CD4-positive, alpha-beta memory T cell (primary cell): ENCODE measurements around the gene ELK4. TPM values are rescaled to one million over a fixed set of nuclear protein-coding genes. Genes with fewer than 3 reads are reported as not detected.

ENCODE experiments used
- CTCF ChIA-PET: fragments of 350-600 bp; sonication (Branson Sonifier 250); formaldehyde crosslinking; loops from one replicate; lab custom pipeline; 2021; ENCODE audit warnings: inconsistent platforms; ENCODE audit not compliant: partially characterized antibody; lab: Charles Lee
- POLR2A ChIA-PET: fragments of 350-600 bp; sonication (Branson Sonifier 250); formaldehyde crosslinking; loops from one replicate; lab custom pipeline; 2021; ENCODE audit not compliant: partially characterized antibody; lab: Charles Lee
- DNase-seq, 5 donors: peaks; one replicate each; pipeline versions ENCODE4 v3.0.0 to v3.0.0-alpha.2; 2020 to 2022; ENCODE audit warnings: mixed read lengths in 1 of 5
- H3K27ac ChIP-seq: one replicate; pipeline ENCODE4 v1.7.0; 2013; ENCODE audit warnings: low read depth, low read length
- H3K27me3 ChIP-seq: 2 replicates; pipeline ENCODE4 v1.7.0; 2013; ENCODE audit warnings: mild to moderate bottlenecking, low read length, moderate library complexity; ENCODE audit not compliant: insufficient read depth
- H3K36me3 ChIP-seq: 2 replicates; pipeline ENCODE4 v1.7.0; 2013; ENCODE audit warnings: mild to moderate bottlenecking, low read length, moderate library complexity; ENCODE audit not compliant: insufficient read depth
- H3K4me1 ChIP-seq: 2 replicates; pipeline ENCODE4 v1.7.0; 2013; ENCODE audit warnings: mild to moderate bottlenecking, low read length, moderate library complexity; ENCODE audit not compliant: insufficient read depth
- H3K4me3 ChIP-seq, 2 donors: one replicate each; pipeline ENCODE4 v1.7.0; 2013; ENCODE audit warnings: low read length in 2 of 2, mild to moderate bottlenecking in 1 of 2
- H3K9me3 ChIP-seq, 2 donors: one replicate each; pipeline ENCODE4 v1.7.0; 2013; ENCODE audit warnings: low read length in 2 of 2, control low read depth in 1 of 2; ENCODE audit not compliant: control insufficient read depth in 1 of 2
- H3K27ac Mint-ChIP-seq, 7 donors: one replicate each; pipeline ENCODE4 v1.8.0; 2020 to 2021; ENCODE audit warnings: mixed read lengths in 7 of 7, mild to moderate bottlenecking in 6 of 7, inconsistent platforms in 3 of 7, moderate library complexity in 3 of 7
- H3K27me3 Mint-ChIP-seq, 2 donors: one replicate each; pipeline ENCODE4 v1.8.0; 2020 to 2021; ENCODE audit warnings: mixed read lengths in 2 of 2
- H3K36me3 Mint-ChIP-seq, 2 donors: one replicate each; pipeline ENCODE4 v1.8.0; 2020 to 2021; ENCODE audit warnings: mixed read lengths in 2 of 2, inconsistent platforms in 1 of 2, mild to moderate bottlenecking in 1 of 2
- H3K4me1 Mint-ChIP-seq, 4 donors: one replicate each; pipeline ENCODE4 v1.8.0; 2020 to 2021; ENCODE audit warnings: mixed read lengths in 4 of 4, mild to moderate bottlenecking in 1 of 4
- H3K4me3 Mint-ChIP-seq, 8 donors: one replicate each; pipeline ENCODE4 v1.8.0; 2020 to 2021; ENCODE audit warnings: mixed read lengths in 8 of 8, mild to moderate bottlenecking in 7 of 8, moderate library complexity in 6 of 8, inconsistent platforms in 3 of 8
- H3K9me3 Mint-ChIP-seq, 8 donors: one replicate each; pipeline ENCODE4 v1.8.0; 2020 to 2021; ENCODE audit warnings: mixed read lengths in 8 of 8, mild to moderate bottlenecking in 5 of 8, inconsistent platforms in 3 of 8, moderate library complexity in 1 of 8
- intact Hi-C: fragments of 100-400 bp; cut with micrococcal nuclease; formaldehyde crosslinking; loops from one replicate; pipeline ENCODE4 v1.15.1; 2023
- polyA plus RNA-seq, 2 donors: library from polyadenylated mRNA; unstranded; fragments of 300-500 nt; fragmentation: Illumina TruSeq; gene quantifications; one replicate each; pipeline ENCODE4 v1.2.3, GENCODE V29; 2021
- total RNA-seq, 2 experiments: library from RNA; stranded (reverse); gene quantifications; one replicate each; pipeline ENCODE4 v1.2.3, GENCODE V29; 2021

The ELK4 gene
- total and polyA plus RNA-seq, 4 experiments from 2014 or later: 3.2 to 194 (median 86.4) TPM

- H3K36me3 ChIP-seq: no peaks in the 10 kb centered on the region
- Mint-ChIP-seq H3K36me3 (no peaks in the 10 kb centered on the region), H3K4me3 (no peak overlapping the region), H3K4me1 (peaks cover 0 to 8% (median 0%) of the 10 kb centered on the region in 4 donors), H3K27me3 (peaks cover under 1 to 1% of the 10 kb centered on the region in 2 donors), H3K27ac (no peak overlapping the region), H3K9me3 (no peaks in the 10 kb centered on the region)
- intact Hi-C loops: no loop called here
- no peak overlapping the region for H3K4me3 ChIP-seq
- no peaks in the 10 kb centered on the region for H3K27me3 ChIP-seq
- no peak for DNase-seq
- H3K27ac ChIP-seq: no peak overlapping the region
- no peaks in the 10 kb centered on the region for H3K9me3 ChIP-seq
- H3K4me1 ChIP-seq: no peaks in the 10 kb centered on the region
- POLR2A ChIA-PET: no interaction called here
- CTCF ChIA-PET: interaction anchor here (9.9 kb wide), 1 partner anchor 70 kb away, joined by 484 read pairs; no protein-coding TSS in a partner anchor
Measured at GRCh38 chr1:205662791-205663190, 31.0 kb upstream of the ELK4 start.

- H3K27ac ChIP-seq: no peak overlapping the region
- no peaks in the 10 kb centered on the region for H3K36me3 Mint-ChIP-seq
- ChIA-PET POLR2A (no interaction called here), CTCF (interaction anchor here (9.9 kb wide), 1 partner anchor 70 kb away, joined by 484 read pairs; no protein-coding TSS in a partner anchor)
- H3K27ac Mint-ChIP-seq: peak overlapping the region in 1 of 7 donors; percentile 64
- H3K4me1 Mint-ChIP-seq: peaks cover 0 to 8% (median 2%) of the 10 kb centered on the region in 4 donors
- H3K27me3 Mint-ChIP-seq: peaks cover 0 to 1% of the 10 kb centered on the region in 2 donors
- no peaks in the 10 kb centered on the region for H3K4me1 ChIP-seq
- no peaks in the 10 kb centered on the region for H3K9me3 Mint-ChIP-seq
- H3K4me3 ChIP-seq: no peak overlapping the region
- H3K27me3 ChIP-seq: no peaks in the 10 kb centered on the region
- no peak overlapping the region for H3K4me3 Mint-ChIP-seq
- intact Hi-C loops: no loop called here
- H3K36me3 ChIP-seq: no peaks in the 10 kb centered on the region
- DNase-seq: no peak
- no peaks in the 10 kb centered on the region for H3K9me3 ChIP-seq
Measured at GRCh38 chr1:205662135-205662738, 30.4 kb upstream of the ELK4 start.

- ChIA-PET CTCF (interaction anchor here (1.6 to 9.9 kb wide), 3 partner anchors 41 to 69 kb away, joined by 4 to 484 read pairs (median 138); no protein-coding TSS in a partner anchor), POLR2A (no interaction called here)
- Histone ChIP-seq H3K36me3 (no peaks in the 10 kb centered on the region), H3K4me3 (no peak overlapping the region), H3K27ac (no peak overlapping the region), H3K27me3 (no peaks in the 10 kb centered on the region), H3K9me3 (no peaks in the 10 kb centered on the region), H3K4me1 (no peaks in the 10 kb centered on the region)
- H3K4me3 Mint-ChIP-seq: no peak overlapping the region
- no peak overlapping the region for H3K27ac Mint-ChIP-seq
- no peaks in the 10 kb centered on the region for H3K36me3 Mint-ChIP-seq
- intact Hi-C loops: no loop called here
- H3K4me1 Mint-ChIP-seq: peaks cover 0 to 8% (median 2%) of the 10 kb centered on the region in 4 donors
- no peaks in the 10 kb centered on the region for H3K9me3 Mint-ChIP-seq
- H3K27me3 Mint-ChIP-seq: peaks cover 0 to 1% of the 10 kb centered on the region in 2 donors
- DNase-seq: no peak
Measured at GRCh38 chr1:205661429-205662134, 29.8 kb upstream of the ELK4 start.

- Histone ChIP-seq H3K27ac (no peak overlapping the region), H3K4me1 (no peaks in the 10 kb centered on the region), H3K27me3 (no peaks in the 10 kb centered on the region), H3K4me3 (no peak overlapping the region), H3K36me3 (no peaks in the 10 kb centered on the region), H3K9me3 (no peaks in the 10 kb centered on the region)
- Mint-ChIP-seq H3K27ac (no peak overlapping the region), H3K9me3 (no peaks in the 10 kb centered on the region), H3K4me1 (peaks cover 0 to 6% (median 2%) of the 10 kb centered on the region in 4 donors), H3K27me3 (peaks cover 0 to 1% of the 10 kb centered on the region in 2 donors), H3K36me3 (no peaks in the 10 kb centered on the region), H3K4me3 (peak overlapping the region in 1 of 8 donors; percentile 20)
- POLR2A ChIA-PET: no interaction called here
- CTCF ChIA-PET: interaction anchor here (0.6 to 9.9 kb wide), 16 partner anchors 18 to 318 kb away, joined by 3 to 484 read pairs (median 22); partner anchors contain the start of genes RAB29 and SLC45A3
- intact Hi-C loops: no loop called here
- no peak for DNase-seq
Measured at GRCh38 chr1:205660361-205660760, 28.6 kb upstream of the ELK4 start.

GRCh38 chr1:205658943-205659581, 27.3 kb upstream of the ELK4 start:
- H3K36me3 ChIP-seq: no peaks in the 10 kb centered on the region
- peaks cover 0 to 4% (median 2%) of the 10 kb centered on the region in 4 donors for H3K4me1 Mint-ChIP-seq
- no peak overlapping the region for H3K4me3 ChIP-seq
- H3K27ac ChIP-seq: no peak overlapping the region
- CTCF ChIA-PET: interaction anchor here (0.9 to 9.9 kb wide), 58 partner anchors 10 to 464 kb away, joined by 3 to 484 read pairs (median 7); partner anchors contain the start of genes ELK4, RAB29 and SLC45A3
- POLR2A ChIA-PET: interaction anchor here (1.0 to 4.8 kb wide), 5 partner anchors 27 to 67 kb away, joined by 3 to 47 read pairs (median 5); partner anchors contain the start of gene ELK4
- H3K9me3 ChIP-seq: no peaks in the 10 kb centered on the region
- H3K4me3 Mint-ChIP-seq: no peak overlapping the region
- H3K9me3 Mint-ChIP-seq: no peaks in the 10 kb centered on the region
- DNase-seq: peak; percentile 58 to 65 (median 63)
- peak overlapping the region in 2 of 7 donors; percentile 41 to 71 for H3K27ac Mint-ChIP-seq
- no peaks in the 10 kb centered on the region for H3K27me3 ChIP-seq
- H3K27me3 Mint-ChIP-seq: peaks cover 0 to 1% of the 10 kb centered on the region in 2 donors
- intact Hi-C loops: loop anchor here (1.0 to 5.0 kb wide), 3 partner anchors 52 to 448 kb away; no protein-coding TSS in a partner anchor
- H3K4me1 ChIP-seq: no peaks in the 10 kb centered on the region
- no peaks in the 10 kb centered on the region for H3K36me3 Mint-ChIP-seq

GRCh38 chr1:205656236-205656635, 24.4 kb upstream of the ELK4 start:
- ChIA-PET CTCF (interaction anchor here (0.7 to 9.9 kb wide), 15 partner anchors 12 to 321 kb away, joined by 3 to 484 read pairs (median 8); partner anchors contain the start of gene ELK4), POLR2A (interaction anchor here (0.9 to 4.8 kb wide), 3 partner anchors 24 to 64 kb away, joined by 3 to 47 read pairs (median 30); partner anchors contain the start of gene ELK4)
- Mint-ChIP-seq H3K27me3 (peaks cover 0 to 1% of the 10 kb centered on the region in 2 donors), H3K4me3 (no peak overlapping the region), H3K27ac (no peak overlapping the region), H3K4me1 (peaks cover 0 to 4% (median 2%) of the 10 kb centered on the region in 4 donors), H3K36me3 (no peaks in the 10 kb centered on the region), H3K9me3 (no peaks in the 10 kb centered on the region)
- intact Hi-C loops: loop anchor here (5.0 kb wide), 1 partner anchor 451 kb away; no protein-coding TSS in a partner anchor
- Histone ChIP-seq H3K4me3 (no peak overlapping the region), H3K27me3 (no peaks in the 10 kb centered on the region), H3K9me3 (no peaks in the 10 kb centered on the region), H3K4me1 (no peaks in the 10 kb centered on the region), H3K36me3 (no peaks in the 10 kb centered on the region), H3K27ac (no peak overlapping the region)
- DNase-seq: no peak
